Neural progenitor cell (in vitro differentiated cells): ENCODE data around the gene RBM17.

ENCODE experiments used
- EZH2 ChIP-seq: fragments of 200-600 bp; sonication (generic); IDR thresholded peaks from 2 replicates; pipeline ENCODE4 v1.6.1; 2017; ENCODE audit warnings: antibody characterized with exemption, mild to moderate bottlenecking, moderate library complexity
- EZH2phosphoT487 ChIP-seq: fragments of 200-600 bp; sonication (generic); IDR thresholded peaks from 2 replicates; pipeline ENCODE4 v1.6.1; 2017; ENCODE audit warnings: antibody characterized with exemption
- TF ChIP-seq, protein P1 (sequence below): fragments of 200-600 bp; sonication (generic); IDR thresholded peaks from 2 replicates; pipeline ENCODE4 v1.5.1; 2017; ENCODE audit warnings: antibody characterized with exemption, mild to moderate bottlenecking

- no peak for TF ChIP-seq EZH2phosphoT487
- TF ChIP-seq, protein P1, sequence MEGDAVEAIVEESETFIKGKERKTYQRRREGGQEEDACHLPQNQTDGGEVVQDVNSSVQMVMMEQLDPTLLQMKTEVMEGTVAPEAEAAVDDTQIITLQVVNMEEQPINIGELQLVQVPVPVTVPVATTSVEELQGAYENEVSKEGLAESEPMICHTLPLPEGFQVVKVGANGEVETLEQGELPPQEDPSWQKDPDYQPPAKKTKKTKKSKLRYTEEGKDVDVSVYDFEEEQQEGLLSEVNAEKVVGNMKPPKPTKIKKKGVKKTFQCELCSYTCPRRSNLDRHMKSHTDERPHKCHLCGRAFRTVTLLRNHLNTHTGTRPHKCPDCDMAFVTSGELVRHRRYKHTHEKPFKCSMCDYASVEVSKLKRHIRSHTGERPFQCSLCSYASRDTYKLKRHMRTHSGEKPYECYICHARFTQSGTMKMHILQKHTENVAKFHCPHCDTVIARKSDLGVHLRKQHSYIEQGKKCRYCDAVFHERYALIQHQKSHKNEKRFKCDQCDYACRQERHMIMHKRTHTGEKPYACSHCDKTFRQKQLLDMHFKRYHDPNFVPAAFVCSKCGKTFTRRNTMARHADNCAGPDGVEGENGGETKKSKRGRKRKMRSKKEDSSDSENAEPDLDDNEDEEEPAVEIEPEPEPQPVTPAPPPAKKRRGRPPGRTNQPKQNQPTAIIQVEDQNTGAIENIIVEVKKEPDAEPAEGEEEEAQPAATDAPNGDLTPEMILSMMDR, result no peak
- no peak for TF ChIP-seq EZH2
These were observed 28.9 kb downstream of the RBM17 start for GRCh38 chr10:6117711-6118110.
